Cardiac muscle cell (in vitro differentiated cells and primary cell): Measurements from ENCODE around the gene SBNO2. TPM values are rescaled to one million over a fixed set of nuclear protein-coding genes. Genes with fewer than 3 reads are reported as not detected.
A peak's percentile ranks its signal among the peaks of the same experiment; 100 is the strongest.
"Not testable (repeated sequence)": the region's sequence is repeated elsewhere in the genome, so short reads cannot be mapped to it uniquely, and the experiment has no call there.

Source experiments
- DNase-seq, 2 donors: peaks; one replicate each; pipeline versions ENCODE4 v3.0.0 to v3.0.0-alpha.2; 2010 to 2017; ENCODE audit warnings: low read depth in 1 of 2, low spot score in 1 of 2
- H3K27ac ChIP-seq: fragments of 200-600 bp; sonication (generic); 2 replicates; pipeline ENCODE4 v1.5.1; 2016
- H3K27me3 ChIP-seq: fragments of 200-600 bp; sonication (generic); 2 replicates; pipeline ENCODE4 v1.6.0; 2016; ENCODE audit warnings: control low read depth
- H3K36me3 ChIP-seq: fragments of 200-600 bp; sonication (generic); 2 replicates; pipeline ENCODE4 v1.5.1; 2016; ENCODE audit warnings: control low read depth
- H3K4me1 ChIP-seq: fragments of 200-600 bp; sonication (generic); 2 replicates; pipeline ENCODE4 v1.8.1; 2017; ENCODE audit warnings: low read depth, mild to moderate bottlenecking, mixed run types
- H3K4me3 ChIP-seq: fragments of 200-600 bp; sonication (generic); 2 replicates; pipeline ENCODE4 v1.5.1; 2016; ENCODE audit warnings: mild to moderate bottlenecking
- H3K9me3 ChIP-seq: fragments of 200-600 bp; sonication (generic); 2 replicates; pipeline ENCODE4 v1.5.1; 2017; ENCODE audit warnings: low read depth, mild to moderate bottlenecking, control low read depth
- polyA plus RNA-seq: library from polyadenylated mRNA; unstranded; fragments of >200 nt; fragmentation: Nextera tagmentation; extraction: Ambion mirVana; gene quantifications from 2 replicates; pipeline ENCODE4 v1.2.1, GENCODE V29; 2016
- total RNA-seq: library from RNA; depleted of rRNA; stranded (reverse); fragments of >200 nt; gene quantifications from 2 replicates; pipeline ENCODE4 v1.2.3, GENCODE V29; 2016
- TF ChIP-seq, protein P1 (sequence below): IDR thresholded peaks from 2 replicates; pipeline ENCODE4 v1.5.1; 2012; ENCODE audit warnings: low read depth, mild to moderate bottlenecking, low read length

The SBNO2 gene
- total and polyA plus RNA-seq, 2 experiments from 2014 or later = 11.8 to 28.5 TPM

DNA sequence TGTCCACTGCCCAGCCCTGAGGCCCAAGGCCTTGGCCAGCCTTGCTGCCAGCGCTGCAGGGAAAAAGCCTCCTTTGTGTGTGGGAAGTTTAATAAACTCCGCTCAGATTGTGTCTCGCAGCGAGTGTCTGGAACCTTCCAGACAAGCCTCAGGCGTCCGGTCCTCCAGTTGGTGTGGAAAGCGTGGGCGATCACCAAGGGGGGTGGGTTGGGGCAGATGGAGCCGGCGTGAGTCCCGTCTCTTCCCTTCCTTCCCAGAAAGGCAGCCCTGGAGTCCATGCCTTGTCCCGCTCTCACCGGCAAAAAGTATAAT lies 36.1 kb upstream of the SBNO2 start:
- peak overlapping the region; percentile 26 for H3K27ac ChIP-seq
- TF ChIP-seq, protein P1, sequence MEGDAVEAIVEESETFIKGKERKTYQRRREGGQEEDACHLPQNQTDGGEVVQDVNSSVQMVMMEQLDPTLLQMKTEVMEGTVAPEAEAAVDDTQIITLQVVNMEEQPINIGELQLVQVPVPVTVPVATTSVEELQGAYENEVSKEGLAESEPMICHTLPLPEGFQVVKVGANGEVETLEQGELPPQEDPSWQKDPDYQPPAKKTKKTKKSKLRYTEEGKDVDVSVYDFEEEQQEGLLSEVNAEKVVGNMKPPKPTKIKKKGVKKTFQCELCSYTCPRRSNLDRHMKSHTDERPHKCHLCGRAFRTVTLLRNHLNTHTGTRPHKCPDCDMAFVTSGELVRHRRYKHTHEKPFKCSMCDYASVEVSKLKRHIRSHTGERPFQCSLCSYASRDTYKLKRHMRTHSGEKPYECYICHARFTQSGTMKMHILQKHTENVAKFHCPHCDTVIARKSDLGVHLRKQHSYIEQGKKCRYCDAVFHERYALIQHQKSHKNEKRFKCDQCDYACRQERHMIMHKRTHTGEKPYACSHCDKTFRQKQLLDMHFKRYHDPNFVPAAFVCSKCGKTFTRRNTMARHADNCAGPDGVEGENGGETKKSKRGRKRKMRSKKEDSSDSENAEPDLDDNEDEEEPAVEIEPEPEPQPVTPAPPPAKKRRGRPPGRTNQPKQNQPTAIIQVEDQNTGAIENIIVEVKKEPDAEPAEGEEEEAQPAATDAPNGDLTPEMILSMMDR = no peak
- H3K36me3 ChIP-seq = no peaks in the 10 kb centered on the region
- no peak for DNase-seq
- H3K4me1 ChIP-seq = peaks cover 37% of the 10 kb centered on the region
- no peaks in the 10 kb centered on the region for H3K9me3 ChIP-seq
- no peaks in the 10 kb centered on the region for H3K27me3 ChIP-seq
- no peak overlapping the region for H3K4me3 ChIP-seq

DNA sequence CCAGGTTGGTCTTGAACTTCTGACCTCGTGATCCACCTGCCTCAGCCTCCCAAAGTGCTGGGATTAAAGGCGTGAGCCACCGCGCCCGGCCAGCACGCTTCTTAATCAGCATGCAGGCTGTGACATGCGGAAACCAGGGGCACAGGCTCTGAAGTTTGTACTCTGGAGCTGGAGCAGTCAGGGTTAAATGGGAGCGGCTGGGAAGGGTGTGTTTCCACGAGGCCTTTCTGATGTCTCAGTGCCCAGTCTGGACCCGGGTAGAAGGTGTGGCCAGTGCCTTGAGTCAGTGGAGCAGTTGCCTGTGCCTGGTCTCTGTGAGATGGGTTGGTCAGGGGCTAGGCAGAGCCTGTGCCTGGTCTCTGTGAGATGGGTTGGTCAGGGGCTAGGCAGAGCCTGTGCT lies 34.8 kb upstream of the SBNO2 start:
- H3K9me3 ChIP-seq, H3K36me3 ChIP-seq, H3K4me3 ChIP-seq, DNase-seq, H3K27me3 ChIP-seq: not testable (repeated sequence)
- Histone ChIP-seq H3K27ac (peak overlapping the region; percentile 87), H3K4me1 (peaks cover 23% of the 10 kb centered on the region)

DNA sequence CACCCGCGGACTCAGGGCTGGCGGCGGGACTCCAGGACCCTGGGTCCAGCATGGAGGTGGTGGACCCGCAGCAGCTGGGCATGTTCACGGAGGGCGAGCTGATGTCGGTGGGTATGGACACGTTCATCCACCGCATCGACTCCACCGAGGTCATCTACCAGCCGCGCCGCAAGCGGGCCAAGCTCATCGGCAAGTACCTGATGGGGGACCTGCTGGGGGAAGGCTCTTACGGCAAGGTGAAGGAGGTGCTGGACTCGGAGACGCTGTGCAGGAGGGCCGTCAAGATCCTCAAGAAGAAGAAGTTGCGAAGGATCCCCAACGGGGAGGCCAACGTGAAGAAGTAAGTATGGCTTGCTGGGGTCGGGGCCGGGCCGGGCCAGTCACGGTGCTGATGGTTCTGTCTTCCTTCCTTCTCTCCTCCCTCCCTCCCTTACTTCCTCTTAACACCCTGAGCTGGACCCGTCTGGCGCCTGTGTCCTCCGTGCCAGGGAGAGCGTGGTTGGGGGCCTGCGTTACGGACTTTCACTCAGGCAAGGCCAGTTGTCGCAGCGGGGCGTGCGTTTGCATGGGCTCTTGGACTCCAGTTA lies 32.9 kb upstream of the SBNO2 start:
- H3K27me3 ChIP-seq = no peaks in the 10 kb centered on the region
- peak in 1 of 2 donors; percentile 24 for DNase-seq
- peaks cover 17% of the 10 kb centered on the region for H3K4me1 ChIP-seq
- TF ChIP-seq, protein P1 = no peak
- no peaks in the 10 kb centered on the region for H3K9me3 ChIP-seq
- peak overlapping the region; percentile 88 for H3K4me3 ChIP-seq
- H3K27ac ChIP-seq = peak overlapping the region; percentile 87
- no peaks in the 10 kb centered on the region for H3K36me3 ChIP-seq

DNA sequence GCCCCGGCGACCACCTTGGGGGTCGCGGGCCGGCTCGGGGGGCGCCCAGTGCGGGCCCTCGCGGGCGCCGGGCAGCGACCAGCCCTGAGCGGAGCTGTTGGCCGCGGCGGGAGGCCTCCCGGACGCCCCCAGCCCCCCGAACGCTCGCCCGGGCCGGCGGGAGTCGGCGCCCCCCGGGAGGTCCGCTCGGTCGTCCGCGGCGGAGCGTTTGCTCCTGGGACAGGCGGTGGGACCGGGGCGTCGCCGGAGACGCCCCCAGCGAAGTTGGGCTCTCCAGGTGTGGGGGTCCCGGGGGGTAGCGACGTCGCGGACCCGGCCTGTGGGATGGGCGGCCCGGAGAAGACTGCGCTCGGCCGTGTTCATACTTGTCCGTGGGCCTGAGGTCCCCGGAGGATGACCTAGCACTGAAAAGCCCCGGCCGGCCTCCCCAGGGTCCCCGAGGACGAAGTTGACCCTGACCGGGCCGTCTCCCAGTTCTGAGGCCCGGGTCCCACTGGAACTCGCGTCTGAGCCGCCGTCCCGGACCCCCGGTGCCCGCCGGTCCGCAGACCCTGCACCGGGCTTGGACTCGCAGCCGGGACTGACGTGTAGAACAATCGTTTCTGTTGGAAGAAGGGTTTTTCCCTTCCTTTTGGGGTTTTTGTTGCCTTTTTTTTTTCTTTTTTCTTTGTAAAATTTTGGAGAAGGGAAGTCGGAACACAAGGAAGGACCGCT lies 32.2 kb upstream of the SBNO2 start:
- H3K36me3 ChIP-seq = no peaks in the 10 kb centered on the region
- peak overlapping the region; percentile 87 for H3K27ac ChIP-seq
- DNase-seq = peak in 1 of 2 donors; percentile 35
- no peaks in the 10 kb centered on the region for H3K27me3 ChIP-seq
- peak overlapping the region; percentile 88 for H3K4me3 ChIP-seq
- H3K4me1 ChIP-seq = peaks cover 17% of the 10 kb centered on the region
- H3K9me3 ChIP-seq = no peaks in the 10 kb centered on the region
- TF ChIP-seq, protein P1 = no peak

DNA sequence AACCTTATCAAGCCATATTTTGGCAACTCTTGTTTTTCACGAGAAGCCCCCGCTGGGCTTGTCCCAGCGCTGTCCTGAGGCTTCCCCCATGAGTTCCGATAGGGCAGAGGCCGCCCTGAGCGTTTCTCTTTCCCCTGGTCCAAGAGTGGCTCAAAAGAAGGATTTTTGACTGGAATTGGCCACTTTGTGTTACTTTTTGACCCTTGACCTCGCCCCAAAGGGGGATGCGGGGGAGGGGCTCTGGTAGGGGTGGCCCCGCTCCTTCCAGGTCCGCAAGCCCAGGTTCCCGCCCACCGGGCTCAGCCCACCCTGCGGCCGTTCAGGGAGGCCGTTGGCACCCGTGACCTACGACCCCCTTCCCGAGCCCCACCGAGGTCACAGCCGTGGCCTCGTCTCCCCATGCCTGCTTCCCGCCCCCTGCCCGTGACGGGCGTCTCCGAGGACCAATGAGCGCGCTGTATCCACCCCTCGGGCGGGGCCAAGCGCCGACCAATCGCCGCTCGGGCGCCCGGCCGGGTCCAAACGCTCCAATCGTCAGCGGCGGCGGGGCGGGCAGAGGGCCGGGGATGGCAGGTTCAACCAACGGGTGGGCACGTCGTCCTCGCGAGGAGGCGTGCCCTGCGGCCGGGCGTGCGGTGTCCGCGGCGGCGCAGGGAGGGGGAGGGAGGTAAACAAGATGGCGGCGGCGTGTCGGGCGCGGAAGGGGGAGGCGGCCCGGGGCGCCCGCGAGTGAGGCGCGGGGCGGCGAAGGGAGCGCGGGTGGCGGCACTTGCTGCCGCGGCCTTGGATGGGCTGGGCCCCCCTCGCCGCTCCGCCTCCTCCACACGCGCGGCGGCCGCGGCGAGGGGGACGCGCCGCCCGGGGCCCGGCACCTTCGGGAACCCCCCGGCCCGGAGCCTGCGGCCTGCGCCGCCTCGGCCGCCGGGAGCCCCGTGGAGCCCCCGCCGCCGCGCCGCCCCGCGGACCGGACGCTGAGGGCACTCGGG lies 31.3 kb upstream of the SBNO2 start, which contains the start of gene STK11:
Gene STK11, plus strand, starts transcription at position 665 of the 986 bp plus-strand sequence. CDS start 1,136 bp downstream, outside the sequence.
- H3K4me3 ChIP-seq = peak within 1 kb of the TSS; percentile 88
- H3K9me3 ChIP-seq = no peaks in the 10 kb centered on the region
- peak; percentile 98 to 99 for DNase-seq
- H3K36me3 ChIP-seq = no peaks in the 10 kb centered on the region
- peak within 1 kb of the TSS; percentile 87 for H3K27ac ChIP-seq
- no peaks in the 10 kb centered on the region for H3K27me3 ChIP-seq
- TF ChIP-seq, protein P1 = no peak
- peaks cover 17% of the 10 kb centered on the region for H3K4me1 ChIP-seq

DNA sequence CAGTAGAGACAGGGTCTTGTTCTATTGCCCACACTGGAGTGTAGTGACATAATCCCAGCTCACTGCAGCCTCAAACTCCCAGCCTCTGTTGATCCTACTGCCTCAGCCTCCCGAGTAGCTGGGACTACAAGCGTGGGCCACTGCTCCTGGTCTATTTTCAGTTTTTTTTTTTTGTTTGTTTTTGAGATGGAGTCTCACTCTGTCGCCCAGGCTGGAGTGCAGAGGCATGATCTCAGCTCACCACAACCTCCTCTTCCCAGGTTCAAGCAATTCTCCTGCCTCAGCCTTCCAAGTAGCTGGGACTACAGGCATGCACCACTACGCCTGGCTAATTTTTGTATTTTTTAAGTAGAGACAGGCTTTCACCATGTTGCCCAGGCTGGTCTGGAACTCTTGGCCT lies 26.5 kb upstream of the SBNO2 start:
- not testable (repeated sequence) for DNase-seq, H3K9me3 ChIP-seq, H3K27ac ChIP-seq, H3K4me3 ChIP-seq, H3K4me1 ChIP-seq, H3K27me3 ChIP-seq, H3K36me3 ChIP-seq
